Measurements from ENCODE around the gene EFNA5.

EFNA5 gene

GRCh38 chr5:107504424-107504823 lies 166.3 kb downstream of the EFNA5 start:
- Histone ChIP-seq H3K4me3 (ENCODE audit: low read depth in 1 of 2, low read length in 2 of 2) (no peak overlapping the region), H3K27me3 (ENCODE audit: insufficient read depth, low read length, poor library complexity) (no peaks in the 10 kb centered on the region), H3K4me2 (ENCODE audit: insufficient read depth, low read length) (no peak overlapping the region), H2AFZ (ENCODE audit: low read depth, low read length) (no peak overlapping the region), H3K9ac (ENCODE audit: low read depth, low read length) (no peak overlapping the region), H3K27ac (ENCODE audit: low read length) (no peak overlapping the region), H3K36me3 (ENCODE audit: insufficient read depth, low read length) (no peaks in the 10 kb centered on the region), H3K9me3 (ENCODE audit: insufficient read depth, low read length, severe bottlenecking) (no peaks in the 10 kb centered on the region), H4K20me1 (ENCODE audit: insufficient read depth, low read length) (no peaks in the 10 kb centered on the region), H3K4me1 (ENCODE audit: insufficient read depth, low read length) (peaks cover 25% of the 10 kb centered on the region), H3K79me2 (ENCODE audit: insufficient read depth, low read length) (no peaks in the 10 kb centered on the region)
- no peak for ATAC-seq (ENCODE audit: insufficient read depth, low read depth)
- DNase-seq: no peak
- no peak for TF ChIP-seq EZH2 (IDR thresholded peaks at IDR 0.05; ENCODE audit: borderline replicate concordance, low read depth, low read length, severe bottlenecking)
- no peak for TF ChIP-seq CTCF (IDR thresholded peaks at IDR 0.05; ENCODE audit: borderline replicate concordance, extremely low read depth, low read length, poor library complexity, severe bottlenecking)

- peak overlapping the region; percentile 76 for H2AFZ ChIP-seq (ENCODE audit: low read depth, low read length)
- peak overlapping the region in 1 of 2 experiments; percentile 29; a peak in 2 of 4 replicates for H3K4me3 ChIP-seq (ENCODE audit: low read depth in 1 of 2, low read length in 2 of 2)
- peak overlapping the region; percentile 56 for H3K4me2 ChIP-seq (ENCODE audit: insufficient read depth, low read length)
- no peaks in the 10 kb centered on the region for H4K20me1 ChIP-seq (ENCODE audit: insufficient read depth, low read length)
- 0 out of 2 replicates have a peak overlapping the region, but pooled peaks have one; percentile 13 for H3K9ac ChIP-seq (ENCODE audit: low read depth, low read length)
- TF ChIP-seq EZH2 (IDR thresholded peaks at IDR 0.05; ENCODE audit: borderline replicate concordance, low read depth, low read length, severe bottlenecking): no peak
- no peak for TF ChIP-seq CTCF (IDR thresholded peaks at IDR 0.05; ENCODE audit: borderline replicate concordance, extremely low read depth, low read length, poor library complexity, severe bottlenecking)
- ATAC-seq (ENCODE audit: insufficient read depth, low read depth) (no peak; the same call in 2 of the 3 replicates), DNase-seq (no peak)
- H3K79me2 ChIP-seq (ENCODE audit: insufficient read depth, low read length): no peaks in the 10 kb centered on the region
- H3K36me3 ChIP-seq (ENCODE audit: insufficient read depth, low read length): no peaks in the 10 kb centered on the region
- H3K9me3 ChIP-seq (ENCODE audit: insufficient read depth, low read length, severe bottlenecking): no peaks in the 10 kb centered on the region
- H3K27me3 ChIP-seq (ENCODE audit: insufficient read depth, low read length, poor library complexity): no peaks in the 10 kb centered on the region
- H3K27ac ChIP-seq (ENCODE audit: low read length): peak overlapping the region; percentile 76
- peaks cover 25% of the 10 kb centered on the region for H3K4me1 ChIP-seq (ENCODE audit: insufficient read depth, low read length)
Observed at GRCh38 chr5:107502676-107503060, 168.1 kb downstream of the EFNA5 start.

- no peaks in the 10 kb centered on the region for H3K79me2 ChIP-seq (ENCODE audit: insufficient read depth, low read length)
- H3K36me3 ChIP-seq (ENCODE audit: insufficient read depth, low read length): no peaks in the 10 kb centered on the region
- peak overlapping the region in 1 of 2 experiments; percentile 29; a peak in 2 of 4 replicates for H3K4me3 ChIP-seq (ENCODE audit: low read depth in 1 of 2, low read length in 2 of 2)
- H3K27me3 ChIP-seq (ENCODE audit: insufficient read depth, low read length, poor library complexity): no peaks in the 10 kb centered on the region
- H3K27ac ChIP-seq (ENCODE audit: low read length): peak overlapping the region; percentile 76
- TF ChIP-seq EZH2 (IDR thresholded peaks at IDR 0.05; ENCODE audit: borderline replicate concordance, low read depth, low read length, severe bottlenecking): no peak
- no peak for TF ChIP-seq CTCF (IDR thresholded peaks at IDR 0.05; ENCODE audit: borderline replicate concordance, extremely low read depth, low read length, poor library complexity, severe bottlenecking)
- ATAC-seq (ENCODE audit: insufficient read depth, low read depth) (peak; percentile 94), DNase-seq (peak; percentile 45)
- H3K9ac ChIP-seq (ENCODE audit: low read depth, low read length): peak overlapping the region; percentile 13
- H3K4me2 ChIP-seq (ENCODE audit: insufficient read depth, low read length): peak overlapping the region; percentile 56
- H2AFZ ChIP-seq (ENCODE audit: low read depth, low read length): peak overlapping the region; percentile 76
- H3K4me1 ChIP-seq (ENCODE audit: insufficient read depth, low read length): peaks cover 25% of the 10 kb centered on the region
- H4K20me1 ChIP-seq (ENCODE audit: insufficient read depth, low read length): no peaks in the 10 kb centered on the region
- no peaks in the 10 kb centered on the region for H3K9me3 ChIP-seq (ENCODE audit: insufficient read depth, low read length, severe bottlenecking)
Observed at GRCh38 chr5:107501965-107502675, 168.6 kb downstream of the EFNA5 start.

Data from DND-41 (cell line).